Measurements from ENCODE around the gene TSHZ2. TPM values are rescaled to one million over a fixed set of nuclear protein-coding genes. Genes with fewer than 3 reads are reported as not detected.

TSHZ2 gene
- total and polyA plus RNA-seq, 2 of the 4 experiments (the other 2 are of a cell fraction): under 0.01 to 0.02 TPM

GRCh38 chr20:53409447-53409717 lies 437.2 kb downstream of the TSHZ2 start:
- Histone ChIP-seq H3K4me1 (ENCODE audit: control insufficient read depth, insufficient read depth, low read length) (no peaks in the 10 kb centered on the region; the same call in 1 of the 2 replicates), H3K9me1 (ENCODE audit: insufficient read depth, low read length) (no peaks in the 10 kb centered on the region), H2AK9ac (replicated peaks; ENCODE audit: low read depth, low read length, poor library complexity) (no peak overlapping the region), H4K91ac (ENCODE audit: insufficient read depth, low read depth, low read length) (no peak overlapping the region), H2BK5ac (ENCODE audit: low read depth, low read length, poor library complexity, severe bottlenecking) (no peak overlapping the region), H2BK20ac (ENCODE audit: low read depth, low read length) (no peak overlapping the region), H3K4me3 (ENCODE audit: insufficient read depth, low read depth, low read length) (no peak overlapping the region), H2BK15ac (ENCODE audit: low read depth, low read length) (no peak overlapping the region), H4K8ac (ENCODE audit: low read depth in 2 of 2, low read length in 2 of 2) (no peak overlapping the region), H3K9me3 (ENCODE audit: control insufficient read depth, insufficient read depth, low read length) (no peaks in the 10 kb centered on the region), H3K79me1 (ENCODE audit: low read depth in 1 of 2, low read length in 2 of 2) (no peaks in the 10 kb centered on the region), H3K56ac (ENCODE audit: extremely low read depth, insufficient read depth, low read length) (no peak overlapping the region), H3K27ac (ENCODE audit: insufficient read depth, low read length) (no peak overlapping the region), H3K4ac (ENCODE audit: low read depth, low read length) (no peak overlapping the region), H3K4me2 (ENCODE audit: low read depth, low read length) (no peak overlapping the region), H4K5ac (ENCODE audit: low read depth, low read length) (no peak overlapping the region), H2BK120ac (ENCODE audit: low read depth, low read length) (no peak overlapping the region), H3K23ac (ENCODE audit: low read depth, low read length) (no peak overlapping the region), H3K27me3 (ENCODE audit: control insufficient read depth, insufficient read depth, low read length) (no peaks in the 10 kb centered on the region), H3K18ac (ENCODE audit: low read depth, low read length) (no peak overlapping the region), H3K9ac (ENCODE audit: low read depth, low read length) (no peak overlapping the region), H2AFZ (replicated peaks; ENCODE audit: low read length, poor library complexity) (no peak overlapping the region), H3K14ac (replicated peaks; ENCODE audit: low read depth, low read length) (no peak overlapping the region), H2AK5ac (ENCODE audit: low read depth, low read length) (no peak overlapping the region), H4K20me1 (ENCODE audit: insufficient read depth, low read length) (no peaks in the 10 kb centered on the region), H3K36me3 (ENCODE audit: control insufficient read depth, insufficient read depth, low read length) (no peaks in the 10 kb centered on the region)
- dilution Hi-C loops (cut with HindIII; ENCODE audit: low sequenced_read_pairs, unreplicated experiment): no loop called here
- DNase-seq (no peak), ATAC-seq (ENCODE audit: low read depth) (no peak)
- 62% methylated on average over 2 of the region's 2 CpGs; no CpG with 5 or more reads in 1 of the 2 experiments for WGBS, 2 experiments (ENCODE audit: extremely low coverage in 2 of 2, insufficient read length in 1 of 2)
- TF ChIP-seq FOS (IDR thresholded peaks at IDR 0.05; ENCODE audit: low read depth, low read length): no peak
- TF ChIP-seq SMC3 (IDR thresholded peaks at IDR 0.05; ENCODE audit: low read depth, low read length): no peak
- TF ChIP-seq RFX5 (IDR thresholded peaks at IDR 0.05; ENCODE audit: low read depth, low read length): no peak
- TF ChIP-seq POLR2A (IDR thresholded peaks at IDR 0.05; ENCODE audit: low read depth, low read length): no peak
- TF ChIP-seq MXI1 (IDR thresholded peaks at IDR 0.05; ENCODE audit: borderline replicate concordance, low read depth, low read length): no peak
- no peak for TF ChIP-seq NFE2L2 (IDR thresholded peaks at IDR 0.05; ENCODE audit: low read depth, low read length)
- no peak for TF ChIP-seq ELK1 (IDR thresholded peaks at IDR 0.05; ENCODE audit: borderline replicate concordance, low read depth, low read length)
- no peak for TF ChIP-seq RCOR1 (IDR thresholded peaks at IDR 0.05; ENCODE audit: insufficient replicate concordance, low read length)
- in situ Hi-C loops (cut with MboI; ENCODE audit: low sequenced_read_pairs): no loop called here
- intact Hi-C loops (cut with micrococcal nuclease): no loop called here
- no TSS peak for BruUV-seq (replicated peaks)
- ChIA-PET CTCF (no interaction called here), POLR2A (ENCODE audit: unreplicated experiment) (no interaction called here)

All from IMR-90 (cell line).